RWPE1 (cell line): Measurements from ENCODE around the gene CNTNAP2.

Source experiments
- CTCF ChIA-PET: fragments of 350-600 bp; sonication (Branson Sonifier 250); formaldehyde crosslinking; extraction: SDS; loops from one replicate; lab custom pipeline; 2021; lab: Yijun Ruan, JAX
- POLR2A ChIA-PET: fragments of 400-600 bp; formaldehyde crosslinking; extraction: SDS; loops from one replicate; lab custom pipeline; 2020; ENCODE audit warnings: antibody characterized with exemption; ENCODE audit not compliant: low non-redundant PET; lab: Yijun Ruan, JAX
- DNase-seq: peaks from one replicate; pipeline ENCODE4 v3.0.0; 2012; ENCODE audit warnings: low spot score
- H3K27ac ChIP-seq: fragments of 450-650 bp; 2 replicates; pipeline ENCODE4 v1.5.1; 2017
- CTCF ChIP-seq: fragments of 450-650 bp; conservative IDR thresholded peaks from 2 replicates; pipeline ENCODE4 v1.5.1; 2017; ENCODE audit warnings: low read depth, mild to moderate bottlenecking

The CNTNAP2 gene

GRCh38 chr7:147980826-147981813 lies 1864.5 kb downstream of the CNTNAP2 start:
- ChIA-PET POLR2A (no interaction called here), CTCF (no interaction called here)
- no peak for DNase-seq
- TF ChIP-seq CTCF: no peak
- H3K27ac ChIP-seq: no peak overlapping the region

- ChIA-PET CTCF (no interaction called here), POLR2A (no interaction called here)
- TF ChIP-seq CTCF: no peak
- no peak for DNase-seq
- H3K27ac ChIP-seq: no peak overlapping the region
These were observed 1865.7 kb downstream of the CNTNAP2 start for GRCh38 chr7:147982307-147982706.

GRCh38 chr7:147984265-147984664 lies 1867.7 kb downstream of the CNTNAP2 start:
- TF ChIP-seq CTCF: no peak
- ChIA-PET CTCF (no interaction called here), POLR2A (no interaction called here)
- DNase-seq: no peak
- no peak overlapping the region for H3K27ac ChIP-seq

GRCh38 chr7:147990079-147990478 lies 1873.5 kb downstream of the CNTNAP2 start:
- ChIA-PET POLR2A (no interaction called here), CTCF (no interaction called here)
- no peak for DNase-seq
- TF ChIP-seq CTCF: no peak
- no peak overlapping the region for H3K27ac ChIP-seq

GRCh38 chr7:147990942-147991341 lies 1874.3 kb downstream of the CNTNAP2 start:
- ChIA-PET CTCF (no interaction called here), POLR2A (no interaction called here)
- no peak for DNase-seq
- no peak for TF ChIP-seq CTCF
- no peak overlapping the region for H3K27ac ChIP-seq

- DNase-seq: no peak
- no peak for TF ChIP-seq CTCF
- ChIA-PET CTCF (no interaction called here), POLR2A (no interaction called here)
- H3K27ac ChIP-seq: no peak overlapping the region
These were observed 1876.1 kb downstream of the CNTNAP2 start for GRCh38 chr7:147992698-147993097.
